Peyer's patch (tissue), 4 donors: ENCODE measurements around the gene SLC16A2. TPM values are rescaled to one million over a fixed set of nuclear protein-coding genes. Genes with fewer than 3 reads are reported as not detected.

Experiments
- DNase-seq, 3 donors: peaks; one replicate each; pipeline ENCODE4 v3.0.0-alpha.2; 2017 to 2019
- H3K27ac ChIP-seq, 4 donors: fragments of 200-600 bp; sonication (generic); one replicate each; pipeline ENCODE4 v1.5.1; 2016 to 2019
- H3K27me3 ChIP-seq, 2 donors: fragments of 200-600 bp; sonication (generic); one replicate each; pipeline ENCODE4 v1.5.1; 2019
- H3K36me3 ChIP-seq, 3 donors: fragments of 200-600 bp; sonication (generic); one replicate each; pipeline ENCODE4 v1.5.1; 2016 to 2019
- H3K4me1 ChIP-seq, 4 donors: fragments of 200-600 bp; sonication (generic); one replicate each; pipeline ENCODE4 v1.5.1; 2016 to 2019
- H3K4me3 ChIP-seq, 4 donors: fragments of 200-600 bp; sonication (generic); 1 replicate in 3 of 4; 2 replicates in 1 of 4; pipeline ENCODE4 v1.5.1; 2016 to 2019; ENCODE audit warnings: mild to moderate bottlenecking in 1 of 4
- H3K9me3 ChIP-seq, 4 donors: fragments of 200-600 bp; sonication (generic); one replicate each; pipeline ENCODE4 v1.5.1; 2016 to 2019; ENCODE audit warnings: mild to moderate bottlenecking in 1 of 4
- POLR2A ChIP-seq, 2 donors: fragments of 450-650 bp; IDR thresholded peaks; one replicate each; pipeline ENCODE4 v1.5.1; 2017; ENCODE audit warnings: antibody characterized with exemption in 2 of 2, mild to moderate bottlenecking in 2 of 2, moderate library complexity in 2 of 2
- total RNA-seq, 4 donors: library from RNA; depleted of rRNA; stranded (reverse); fragments of >200 nt; gene quantifications; one replicate each; pipeline ENCODE4 v1.1.0, GENCODE V29; 2016
- TF ChIP-seq, protein P1 (sequence below), 6 experiments: fragments of 450-650 bp in 4 of 6; fragments of 200-600 bp in 2 of 6; sonication (generic) in 1 of 6; IDR thresholded peaks; one replicate each; pipeline ENCODE4 v1.5.1; 2017 to 2019; ENCODE audit warnings: antibody characterized with exemption in 6 of 6, mild to moderate bottlenecking in 3 of 6, moderate library complexity in 1 of 6

Gene SLC16A2
- total RNA-seq, 4 donors from 2014 or later = 0.18 to 2.5 (median 1.8) TPM

- no peak for TF ChIP-seq POLR2A (IDR thresholded peaks at IDR 0.05)
- TF ChIP-seq, protein P1, sequence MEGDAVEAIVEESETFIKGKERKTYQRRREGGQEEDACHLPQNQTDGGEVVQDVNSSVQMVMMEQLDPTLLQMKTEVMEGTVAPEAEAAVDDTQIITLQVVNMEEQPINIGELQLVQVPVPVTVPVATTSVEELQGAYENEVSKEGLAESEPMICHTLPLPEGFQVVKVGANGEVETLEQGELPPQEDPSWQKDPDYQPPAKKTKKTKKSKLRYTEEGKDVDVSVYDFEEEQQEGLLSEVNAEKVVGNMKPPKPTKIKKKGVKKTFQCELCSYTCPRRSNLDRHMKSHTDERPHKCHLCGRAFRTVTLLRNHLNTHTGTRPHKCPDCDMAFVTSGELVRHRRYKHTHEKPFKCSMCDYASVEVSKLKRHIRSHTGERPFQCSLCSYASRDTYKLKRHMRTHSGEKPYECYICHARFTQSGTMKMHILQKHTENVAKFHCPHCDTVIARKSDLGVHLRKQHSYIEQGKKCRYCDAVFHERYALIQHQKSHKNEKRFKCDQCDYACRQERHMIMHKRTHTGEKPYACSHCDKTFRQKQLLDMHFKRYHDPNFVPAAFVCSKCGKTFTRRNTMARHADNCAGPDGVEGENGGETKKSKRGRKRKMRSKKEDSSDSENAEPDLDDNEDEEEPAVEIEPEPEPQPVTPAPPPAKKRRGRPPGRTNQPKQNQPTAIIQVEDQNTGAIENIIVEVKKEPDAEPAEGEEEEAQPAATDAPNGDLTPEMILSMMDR (IDR thresholded peaks at IDR 0.05) = no peak
- Histone ChIP-seq H3K27me3 (no peaks in the 10 kb centered on the region), H3K9me3 (no peaks in the 10 kb centered on the region), H3K4me3 (no peak overlapping the region), H3K36me3 (no peaks in the 10 kb centered on the region), H3K27ac (no peak overlapping the region), H3K4me1 (no peaks in the 10 kb centered on the region)
- DNase-seq = no peak
These were observed 98.6 kb downstream of the SLC16A2 start for GRCh38 chrX:74519870-74520269.

DNA sequence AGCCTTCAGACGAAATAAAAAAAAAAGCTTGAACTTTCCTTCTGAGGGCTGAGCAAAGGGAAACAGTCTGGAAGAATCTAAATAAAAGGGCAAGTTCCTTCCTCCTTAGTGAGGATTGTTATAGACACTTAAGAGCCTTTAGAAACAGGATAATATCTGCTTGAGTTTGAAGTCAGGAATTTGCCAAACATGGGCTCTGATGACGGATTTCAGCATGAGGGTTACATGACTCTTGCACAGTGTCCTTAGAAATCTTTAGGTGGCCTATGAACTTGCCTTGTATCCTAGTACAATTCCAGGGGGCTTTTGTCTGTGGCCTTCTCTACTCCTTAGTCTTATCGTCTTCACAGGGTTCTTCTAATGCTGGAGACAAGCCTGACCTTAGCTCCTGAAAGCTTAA is 99.0 kb downstream of the SLC16A2 start:
- H3K9me3 ChIP-seq = no peaks in the 10 kb centered on the region
- TF ChIP-seq POLR2A (IDR thresholded peaks at IDR 0.05) = no peak
- TF ChIP-seq, protein P1 (IDR thresholded peaks at IDR 0.05) = no peak
- H3K27me3 ChIP-seq = no peaks in the 10 kb centered on the region
- H3K4me1 ChIP-seq = no peaks in the 10 kb centered on the region
- no peak for DNase-seq
- no peak overlapping the region for H3K4me3 ChIP-seq
- no peaks in the 10 kb centered on the region for H3K36me3 ChIP-seq
- no peak overlapping the region for H3K27ac ChIP-seq

DNA sequence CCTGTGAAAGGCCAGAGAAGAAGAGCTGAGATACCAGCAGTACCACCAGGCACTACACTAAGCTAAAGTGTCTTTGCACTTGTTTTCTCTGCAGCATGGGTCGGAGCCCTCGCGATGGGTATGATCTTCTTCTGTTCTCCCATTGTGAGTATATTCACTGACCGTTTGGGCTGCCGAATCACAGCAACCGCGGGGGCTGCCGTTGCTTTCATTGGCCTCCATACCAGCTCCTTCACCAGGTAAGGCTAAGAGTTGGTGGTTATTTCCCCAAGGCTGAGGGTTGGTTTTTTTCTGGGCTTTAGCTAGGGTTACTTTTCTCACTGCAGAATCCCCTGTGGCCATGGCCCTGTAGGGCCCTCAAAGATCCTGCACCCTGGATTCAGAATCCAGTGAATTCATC is 99.6 kb downstream of the SLC16A2 start:
- Histone ChIP-seq H3K4me1 (no peaks in the 10 kb centered on the region), H3K27ac (no peak overlapping the region), H3K27me3 (no peaks in the 10 kb centered on the region), H3K4me3 (no peak overlapping the region), H3K36me3 (no peaks in the 10 kb centered on the region), H3K9me3 (no peaks in the 10 kb centered on the region)
- no peak for DNase-seq
- TF ChIP-seq POLR2A (IDR thresholded peaks at IDR 0.05) = no peak
- TF ChIP-seq, protein P1 (IDR thresholded peaks at IDR 0.05) = no peak

- H3K36me3 ChIP-seq = no peaks in the 10 kb centered on the region
- H3K27ac ChIP-seq = no peak overlapping the region
- no peaks in the 10 kb centered on the region for H3K4me1 ChIP-seq
- no peaks in the 10 kb centered on the region for H3K27me3 ChIP-seq
- no peaks in the 10 kb centered on the region for H3K9me3 ChIP-seq
- no peak overlapping the region for H3K4me3 ChIP-seq
- no peak for DNase-seq
- TF ChIP-seq POLR2A (IDR thresholded peaks at IDR 0.05) = no peak
- TF ChIP-seq, protein P1 (IDR thresholded peaks at IDR 0.05) = no peak
These were observed 100.9 kb downstream of the SLC16A2 start for GRCh38 chrX:74521961-74522751.

- H3K36me3 ChIP-seq = no peaks in the 10 kb centered on the region
- no peaks in the 10 kb centered on the region for H3K9me3 ChIP-seq
- H3K4me3 ChIP-seq = no peak overlapping the region
- no peaks in the 10 kb centered on the region for H3K4me1 ChIP-seq
- H3K27me3 ChIP-seq = no peaks in the 10 kb centered on the region
- H3K27ac ChIP-seq = no peak overlapping the region
- TF ChIP-seq, protein P1 (IDR thresholded peaks at IDR 0.05) = no peak
- TF ChIP-seq POLR2A (IDR thresholded peaks at IDR 0.05) = no peak
- DNase-seq = no peak
These were observed 101.9 kb downstream of the SLC16A2 start for GRCh38 chrX:74523224-74523623.
